Colonic mucosa (tissue), 4 donors: ENCODE measurements around the gene PRPS2. TPM values are rescaled to one million over a fixed set of nuclear protein-coding genes. Genes with fewer than 3 reads are reported as not detected.

Experiments used
- DNase-seq: peaks from one replicate; pipeline ENCODE4 v3.0.0-alpha.2; 2020
- H3K27ac ChIP-seq: fragments of 200-600 bp; one replicate; pipeline ENCODE4 v1.8.0; 2021
- H3K27me3 ChIP-seq: fragments of 200-600 bp; one replicate; pipeline ENCODE4 v1.8.0; 2021
- H3K36me3 ChIP-seq: fragments of 200-600 bp; one replicate; pipeline ENCODE4 v1.8.0; 2021
- H3K4me1 ChIP-seq: fragments of 200-600 bp; one replicate; pipeline ENCODE4 v1.8.0; 2021; ENCODE audit warnings: mild to moderate bottlenecking
- H3K4me3 ChIP-seq: fragments of 200-600 bp; one replicate; pipeline ENCODE4 v1.8.0; 2021
- H3K9ac ChIP-seq, 2 donors: one replicate each; pipeline ENCODE4 v1.7.0; 2013; ENCODE audit warnings: control low read depth in 2 of 2, low read depth in 2 of 2, low read length in 2 of 2
- H3K9me3 ChIP-seq: fragments of 200-600 bp; one replicate; pipeline ENCODE4 v1.8.0; 2021
- CTCF ChIP-seq: fragments of 200-600 bp; IDR thresholded peaks from one replicate; pipeline ENCODE4 v1.8.0; 2022; ENCODE audit warnings: antibody characterized with exemption, mild to moderate bottlenecking
- intact Hi-C: fragments of 100-400 bp; cut with DNase I; formaldehyde crosslinking; loops from one replicate; pipeline ENCODE4 v1.14.1; 2022
- total RNA-seq, 2 donors: library from RNA; stranded (reverse); fragmentation: NEBNext Ultra II Directional in 1 of 2; extraction: Animal tissue kit (Norgen Biotek cat#: 25700) in 1 of 2; gene quantifications; one replicate each; pipeline ENCODE4 v1.2.1, GENCODE V29; 2021
- donor health status: healthy.
- donor health status: DM: no; HTN: no; CAD: no.
- donor health status: DM: no; HTN: no; CAD: no.

The PRPS2 gene
- total RNA-seq, 2 donors from 2014 or later: 67.0 to 75.8 TPM

GRCh38 chrX:12794654-12795053, 3.4 kb downstream of the PRPS2 start:
- Histone ChIP-seq H3K4me3 (no peak overlapping the region), H3K36me3 (no peaks in the 10 kb centered on the region), H3K4me1 (no peaks in the 10 kb centered on the region), H3K27ac (no peak overlapping the region), H3K9ac (no peak overlapping the region), H3K9me3 (no peaks in the 10 kb centered on the region), H3K27me3 (no peaks in the 10 kb centered on the region)
- intact Hi-C loops: no loop called here
- no peak for DNase-seq
- no peak for TF ChIP-seq CTCF

- intact Hi-C loops: no loop called here
- Histone ChIP-seq H3K36me3 (no peaks in the 10 kb centered on the region), H3K4me3 (no peak overlapping the region), H3K4me1 (no peaks in the 10 kb centered on the region), H3K9me3 (no peaks in the 10 kb centered on the region), H3K27me3 (no peaks in the 10 kb centered on the region), H3K27ac (no peak overlapping the region), H3K9ac (no peak overlapping the region)
- TF ChIP-seq CTCF: no peak
- no peak for DNase-seq
Measured at GRCh38 chrX:12798601-12799000, 7.4 kb downstream of the PRPS2 start.

- no peaks in the 10 kb centered on the region for H3K27me3 ChIP-seq
- intact Hi-C loops: no loop called here
- no peak overlapping the region for H3K27ac ChIP-seq
- H3K4me1 ChIP-seq: no peaks in the 10 kb centered on the region
- no peak overlapping the region for H3K4me3 ChIP-seq
- H3K9ac ChIP-seq: no peak overlapping the region
- no peaks in the 10 kb centered on the region for H3K9me3 ChIP-seq
- no peak for DNase-seq
- no peak for TF ChIP-seq CTCF
- H3K36me3 ChIP-seq: no peaks in the 10 kb centered on the region
Measured at GRCh38 chrX:12799118-12799517, 7.9 kb downstream of the PRPS2 start.

- intact Hi-C loops: no loop called here
- no peak overlapping the region for H3K9ac ChIP-seq
- no peaks in the 10 kb centered on the region for H3K9me3 ChIP-seq
- H3K4me3 ChIP-seq: no peak overlapping the region
- no peaks in the 10 kb centered on the region for H3K4me1 ChIP-seq
- no peak for TF ChIP-seq CTCF
- H3K27me3 ChIP-seq: no peaks in the 10 kb centered on the region
- no peak overlapping the region for H3K27ac ChIP-seq
- no peaks in the 10 kb centered on the region for H3K36me3 ChIP-seq
- no peak for DNase-seq
Measured at GRCh38 chrX:12802741-12803140, 11.5 kb downstream of the PRPS2 start.

GRCh38 chrX:12804655-12805054, 13.4 kb downstream of the PRPS2 start:
- H3K36me3 ChIP-seq: no peaks in the 10 kb centered on the region
- intact Hi-C loops: no loop called here
- H3K9me3 ChIP-seq: no peaks in the 10 kb centered on the region
- H3K4me1 ChIP-seq: no peaks in the 10 kb centered on the region
- H3K27ac ChIP-seq: peak overlapping the region; percentile 41
- TF ChIP-seq CTCF: no peak
- no peak overlapping the region for H3K4me3 ChIP-seq
- peak; percentile 32 for DNase-seq
- no peaks in the 10 kb centered on the region for H3K27me3 ChIP-seq
- no peak overlapping the region for H3K9ac ChIP-seq

GRCh38 chrX:12805333-12805732, 14.1 kb downstream of the PRPS2 start:
- H3K27me3 ChIP-seq: no peaks in the 10 kb centered on the region
- H3K9ac ChIP-seq: no peak overlapping the region
- H3K9me3 ChIP-seq: no peaks in the 10 kb centered on the region
- H3K4me1 ChIP-seq: no peaks in the 10 kb centered on the region
- DNase-seq: peak; percentile 28
- peak overlapping the region; percentile 41 for H3K27ac ChIP-seq
- TF ChIP-seq CTCF: no peak
- H3K36me3 ChIP-seq: no peaks in the 10 kb centered on the region
- no peak overlapping the region for H3K4me3 ChIP-seq
- intact Hi-C loops: no loop called here
